HG02852 (cell line): ENCODE data around the gene LZTS2.

ENCODE experiments used
- ATAC-seq: cut with Tn5 transposase; IDR thresholded peaks from one replicate; pipeline ENCODE4 v1.9.1; 2021; ENCODE audit warnings: mild to moderate bottlenecking, moderate library complexity; ENCODE audit not compliant: unreplicated experiment

Gene LZTS2

GRCh38 chr10:100997360-100998182 is 2.0 kb upstream of the LZTS2 start:
- ATAC-seq: peak; percentile 34

- peak; percentile 14 for ATAC-seq
Measured at GRCh38 chr10:100998183-100998990, 1.2 kb upstream of the LZTS2 start.

GRCh38 chr10:100998991-100999741 is 442 bp upstream of the LZTS2 start:
- peak; percentile 53 for ATAC-seq

GRCh38 chr10:101000127-101000914 is 713 bp downstream of the LZTS2 start:
- no peak for ATAC-seq

- ATAC-seq: no peak
Measured at GRCh38 chr10:101000915-101001658, 1.5 kb downstream of the LZTS2 start.

- ATAC-seq: no peak
Measured at GRCh38 chr10:101001659-101002035, 2.0 kb downstream of the LZTS2 start.

- no peak for ATAC-seq
Measured at GRCh38 chr10:101002456-101002855, 2.8 kb downstream of the LZTS2 start.

GRCh38 chr10:101003639-101004206 is 4.1 kb downstream of the LZTS2 start:
- ATAC-seq: no peak

GRCh38 chr10:101005361-101005760 is 5.8 kb downstream of the LZTS2 start:
- ATAC-seq: no peak

GRCh38 chr10:101005869-101006567 is 6.4 kb downstream of the LZTS2 start:
- no peak for ATAC-seq

- no peak for ATAC-seq
Measured at GRCh38 chr10:101006593-101007098, 7.0 kb downstream of the LZTS2 start.

- ATAC-seq: no peak
Measured at GRCh38 chr10:101007099-101007711, 7.6 kb downstream of the LZTS2 start.

- ATAC-seq: no peak
Measured at GRCh38 chr10:101007915-101008822, 8.6 kb downstream of the LZTS2 start.

GRCh38 chr10:101008823-101009423 is 9.3 kb downstream of the LZTS2 start:
- ATAC-seq: no peak

GRCh38 chr10:101010329-101010728 is 10.7 kb downstream of the LZTS2 start:
- no peak for ATAC-seq

- no peak for ATAC-seq
Measured at GRCh38 chr10:101011517-101012423, 12.2 kb downstream of the LZTS2 start.
